Left ventricle myocardium inferior (tissue), 1 donor: ENCODE results near the gene AOAH. TPM values are rescaled to one million over a fixed set of nuclear protein-coding genes. Genes with fewer than 3 reads are reported as not detected.
A peak's percentile ranks its signal among the peaks of the same experiment; 100 is the strongest.
"Not testable (repeated sequence)": the region's sequence is repeated elsewhere in the genome, so short reads cannot be mapped to it uniquely, and the experiment has no call there.

ENCODE experiments used
- DNase-seq: peaks from one replicate; pipeline ENCODE4 v3.0.0-alpha.2; 2020
- H3K27ac ChIP-seq: fragments of 200-600 bp; replicated peaks from 2 replicates; pipeline ENCODE4 v1.8.0; 2021
- H3K27me3 ChIP-seq: fragments of 200-600 bp; 2 replicates; pipeline ENCODE4 v1.8.0; 2021; ENCODE audit warnings: low read depth
- H3K36me3 ChIP-seq: fragments of 200-600 bp; 2 replicates; pipeline ENCODE4 v1.8.0; 2021
- H3K4me1 ChIP-seq: fragments of 200-600 bp; 2 replicates; pipeline ENCODE4 v1.8.0; 2021
- H3K4me3 ChIP-seq: fragments of 200-600 bp; 2 replicates; pipeline ENCODE4 v1.8.0; 2021; ENCODE audit warnings: mild to moderate bottlenecking, moderate library complexity
- H3K9me3 ChIP-seq: fragments of 200-600 bp; replicated peaks from 2 replicates; pipeline ENCODE4 v1.8.0; 2021
- intact Hi-C: fragments of 100-400 bp; cut with micrococcal nuclease; formaldehyde crosslinking; loops from one replicate; pipeline ENCODE4 v1.11.0; 2022
- total RNA-seq: library from RNA; stranded (reverse); fragmentation: NEBNext Ultra II Directional; extraction: Animal tissue kit (Norgen Biotek cat#: 25700); gene quantifications from one replicate; pipeline ENCODE4 v1.2.1, GENCODE V29; 2021
- TF ChIP-seq, protein P1 (sequence below): fragments of 200-600 bp; IDR thresholded peaks from 2 replicates; pipeline ENCODE4 v1.8.0; 2021; ENCODE audit warnings: antibody characterized with exemption, mild to moderate bottlenecking, borderline replicate concordance
- donor health status: DM: no; HTN: yes; CAD: no; lungs with severe emphysema.

Gene AOAH
- total RNA-seq, 1 donor from 2014 or later = 1.9 TPM

DNA sequence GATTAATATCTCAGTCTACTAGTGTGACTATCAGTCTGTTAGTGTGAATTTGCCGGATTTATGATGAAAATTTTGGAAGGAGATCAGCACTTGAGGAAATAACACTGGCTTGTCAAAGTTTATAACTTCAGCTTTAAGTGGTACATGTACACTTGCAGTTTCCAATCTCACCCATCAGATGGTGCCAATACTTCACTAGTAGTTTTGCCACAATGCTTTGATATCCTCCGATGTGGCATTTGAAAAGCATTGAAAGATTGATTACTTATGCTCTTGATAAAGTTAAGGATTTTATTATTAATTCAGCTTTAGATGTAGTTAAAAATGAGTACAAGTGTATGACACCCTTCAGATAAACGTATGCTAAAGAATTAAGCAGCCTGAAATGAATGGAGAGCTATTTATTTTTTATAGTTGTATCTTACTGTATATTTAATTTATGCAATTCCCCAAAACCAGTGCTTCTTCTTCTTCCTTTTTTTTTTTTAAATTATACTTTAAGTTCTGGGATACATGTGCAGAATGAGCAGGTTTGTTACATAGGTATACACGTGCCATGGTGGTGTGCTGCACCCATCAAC, 236.4 kb downstream of the AOAH start:
- no peak overlapping the region for H3K27ac ChIP-seq
- TF ChIP-seq, protein P1, sequence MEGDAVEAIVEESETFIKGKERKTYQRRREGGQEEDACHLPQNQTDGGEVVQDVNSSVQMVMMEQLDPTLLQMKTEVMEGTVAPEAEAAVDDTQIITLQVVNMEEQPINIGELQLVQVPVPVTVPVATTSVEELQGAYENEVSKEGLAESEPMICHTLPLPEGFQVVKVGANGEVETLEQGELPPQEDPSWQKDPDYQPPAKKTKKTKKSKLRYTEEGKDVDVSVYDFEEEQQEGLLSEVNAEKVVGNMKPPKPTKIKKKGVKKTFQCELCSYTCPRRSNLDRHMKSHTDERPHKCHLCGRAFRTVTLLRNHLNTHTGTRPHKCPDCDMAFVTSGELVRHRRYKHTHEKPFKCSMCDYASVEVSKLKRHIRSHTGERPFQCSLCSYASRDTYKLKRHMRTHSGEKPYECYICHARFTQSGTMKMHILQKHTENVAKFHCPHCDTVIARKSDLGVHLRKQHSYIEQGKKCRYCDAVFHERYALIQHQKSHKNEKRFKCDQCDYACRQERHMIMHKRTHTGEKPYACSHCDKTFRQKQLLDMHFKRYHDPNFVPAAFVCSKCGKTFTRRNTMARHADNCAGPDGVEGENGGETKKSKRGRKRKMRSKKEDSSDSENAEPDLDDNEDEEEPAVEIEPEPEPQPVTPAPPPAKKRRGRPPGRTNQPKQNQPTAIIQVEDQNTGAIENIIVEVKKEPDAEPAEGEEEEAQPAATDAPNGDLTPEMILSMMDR = peak; percentile 75
- H3K9me3 ChIP-seq = peaks cover 3% of the 10 kb centered on the region
- intact Hi-C loops = loop anchor here (10.0 kb wide), 1 partner anchor 707 kb away; no protein-coding TSS in a partner anchor
- peaks cover 7% of the 10 kb centered on the region for H3K27me3 ChIP-seq
- H3K36me3 ChIP-seq = no peaks in the 10 kb centered on the region
- H3K4me3 ChIP-seq = no peak overlapping the region
- H3K4me1 ChIP-seq = no peaks in the 10 kb centered on the region
- DNase-seq = no peak

DNA sequence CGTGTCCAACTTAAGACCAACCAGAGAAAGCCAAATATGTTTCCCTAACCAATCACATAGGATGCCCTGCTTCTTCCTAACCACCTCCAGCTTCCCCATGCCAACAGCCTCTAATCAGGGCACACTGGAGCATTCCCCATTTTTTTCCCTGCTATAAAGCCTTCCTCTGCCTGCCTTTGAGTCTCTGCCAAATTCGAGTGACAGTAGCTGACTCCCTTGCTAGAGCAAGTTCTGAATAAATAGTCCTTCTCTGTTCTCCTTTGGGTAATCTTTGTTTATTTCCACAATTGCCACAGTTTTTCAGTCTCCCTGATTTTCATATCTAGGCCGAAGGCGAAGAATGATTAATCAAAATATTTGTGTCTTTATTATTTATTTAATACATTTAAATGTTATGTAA, 238.0 kb downstream of the AOAH start:
- intact Hi-C loops = loop anchor here (10.0 kb wide), 1 partner anchor 708 kb away; no protein-coding TSS in a partner anchor
- Histone ChIP-seq H3K27me3 (peaks cover 15% of the 10 kb centered on the region), H3K4me1 (no peaks in the 10 kb centered on the region), H3K36me3 (no peaks in the 10 kb centered on the region), H3K9me3 (peaks cover 3% of the 10 kb centered on the region), H3K27ac (no peak overlapping the region), H3K4me3 (no peak overlapping the region)
- TF ChIP-seq, protein P1 = no peak
- no peak for DNase-seq

DNA sequence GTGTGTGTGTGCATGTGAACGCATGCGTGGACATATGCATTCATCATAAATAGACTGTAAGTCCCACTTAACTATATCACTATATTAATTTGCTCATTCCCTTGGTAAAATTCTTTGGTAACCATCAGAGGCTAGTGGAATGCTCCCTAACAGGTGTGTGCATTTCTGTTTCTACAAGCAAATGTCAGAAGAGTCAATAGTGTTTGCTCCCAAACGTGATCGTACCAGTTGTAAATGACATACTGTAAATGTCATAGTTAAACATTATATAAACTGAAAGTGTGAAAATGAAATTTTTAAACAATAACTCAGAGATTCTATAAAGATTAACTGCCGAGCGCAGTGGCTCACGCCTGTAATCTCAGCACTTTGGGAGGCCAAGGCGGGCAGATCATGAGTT, 240.0 kb downstream of the AOAH start:
- intact Hi-C loops = loop anchor here (10.0 kb wide), 1 partner anchor 711 kb away; no protein-coding TSS in a partner anchor
- Histone ChIP-seq H3K36me3 (no peaks in the 10 kb centered on the region), H3K9me3 (peaks cover 3% of the 10 kb centered on the region), H3K27me3 (peaks cover 15% of the 10 kb centered on the region), H3K4me1 (no peaks in the 10 kb centered on the region), H3K27ac (no peak overlapping the region), H3K4me3 (no peak overlapping the region)
- TF ChIP-seq, protein P1 = no peak
- DNase-seq = no peak

DNA sequence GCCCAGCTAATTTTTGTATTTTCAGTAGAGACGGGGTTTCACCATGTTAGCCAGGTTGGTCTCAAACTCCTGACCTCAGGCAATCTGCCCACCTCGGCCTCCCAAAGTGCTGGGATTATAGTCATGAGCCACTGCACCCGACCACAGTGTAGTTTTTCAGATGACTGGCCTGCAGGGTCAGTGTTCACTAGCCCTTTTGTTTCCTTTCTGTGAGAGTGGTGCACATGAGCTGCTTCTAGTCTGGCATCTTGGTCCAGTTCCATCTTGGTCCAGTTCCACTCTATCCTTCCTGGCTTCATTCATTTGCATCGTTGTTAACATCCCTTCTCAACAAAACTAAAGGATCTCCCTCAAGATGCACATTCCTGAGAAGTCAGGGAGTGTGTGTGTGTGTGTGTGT, 240.4 kb downstream of the AOAH start:
- not testable (repeated sequence) for DNase-seq, H3K27ac ChIP-seq, H3K9me3 ChIP-seq, H3K4me3 ChIP-seq, H3K4me1 ChIP-seq, H3K36me3 ChIP-seq
- H3K27me3 ChIP-seq = peaks cover 15% of the 10 kb centered on the region
- intact Hi-C loops = loop anchor here (10.0 kb wide), 1 partner anchor 711 kb away; no protein-coding TSS in a partner anchor

DNA sequence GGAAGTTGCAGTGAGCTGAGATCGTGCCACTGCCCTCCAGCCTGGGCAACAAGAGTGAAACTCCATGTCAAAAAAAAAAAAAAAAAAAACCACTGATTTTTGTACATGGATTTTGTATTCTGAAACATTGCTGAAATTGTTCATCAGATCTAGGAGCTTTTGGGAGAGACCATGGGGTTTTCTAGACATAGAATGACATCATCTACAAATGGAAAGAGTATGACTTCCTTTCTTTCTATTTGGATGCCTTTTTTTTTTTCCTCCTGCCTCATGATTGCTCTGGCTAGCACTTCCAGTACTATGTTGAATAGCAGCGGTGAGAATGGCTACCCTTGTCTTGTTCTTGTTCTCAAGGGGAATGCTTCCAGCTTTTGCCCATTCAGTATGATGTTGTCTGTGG, 245.5 kb downstream of the AOAH start:
- TF ChIP-seq, protein P1 = no peak
- DNase-seq = no peak
- Histone ChIP-seq H3K4me3 (no peak overlapping the region), H3K36me3 (no peaks in the 10 kb centered on the region), H3K9me3 (peaks cover 5% of the 10 kb centered on the region), H3K4me1 (no peaks in the 10 kb centered on the region), H3K27ac (no peak overlapping the region), H3K27me3 (peaks cover 13% of the 10 kb centered on the region)
- intact Hi-C loops = no loop called here

DNA sequence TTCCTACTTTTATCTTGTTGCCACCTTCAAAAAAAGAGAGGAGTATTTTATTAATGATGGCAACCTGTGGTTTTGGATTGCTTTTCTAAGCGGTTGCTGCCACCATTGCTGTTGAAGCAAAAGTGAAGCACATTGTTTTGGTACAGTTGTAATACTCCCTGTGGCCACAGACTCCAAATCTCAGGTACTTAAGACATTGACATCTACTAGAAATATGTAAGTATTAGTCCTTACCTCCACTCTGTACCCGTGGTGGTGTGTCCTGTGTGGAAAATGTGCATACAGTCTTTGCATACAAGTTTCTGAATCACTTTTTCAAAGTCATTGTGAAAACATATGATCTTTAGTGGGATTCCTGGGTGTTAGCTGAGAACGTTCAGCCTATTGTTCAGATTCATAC, 248.9 kb downstream of the AOAH start:
- TF ChIP-seq, protein P1 = no peak
- Histone ChIP-seq H3K4me1 (no peaks in the 10 kb centered on the region), H3K27ac (no peak overlapping the region), H3K4me3 (no peak overlapping the region), H3K27me3 (no peaks in the 10 kb centered on the region), H3K36me3 (no peaks in the 10 kb centered on the region), H3K9me3 (peaks cover 5% of the 10 kb centered on the region)
- intact Hi-C loops = no loop called here
- DNase-seq = no peak
